GM18499 (cell line): Measurements from ENCODE around the gene TRIM66.

Experiments
- ATAC-seq: cut with Tn5 transposase; IDR thresholded peaks from one replicate; pipeline ENCODE4 v1.9.1; 2021; ENCODE audit warnings: moderate number of reproducible peaks; ENCODE audit not compliant: insufficient read depth, unreplicated experiment

Gene TRIM66

GRCh38 chr11:8661001-8661795, 21.3 kb downstream of the TRIM66 start:
- no peak for ATAC-seq

- ATAC-seq = no peak
These were observed 24.0 kb downstream of the TRIM66 start for GRCh38 chr11:8658321-8659057.

- ATAC-seq = no peak
These were observed 26.2 kb downstream of the TRIM66 start for GRCh38 chr11:8656291-8656690.

GRCh38 chr11:8654503-8654902, 28.0 kb downstream of the TRIM66 start:
- no peak for ATAC-seq

- ATAC-seq = no peak
These were observed 30.3 kb downstream of the TRIM66 start for GRCh38 chr11:8652140-8652539.

- ATAC-seq = no peak
These were observed 32.0 kb downstream of the TRIM66 start for GRCh38 chr11:8650401-8650990.

GRCh38 chr11:8649361-8649760, 33.1 kb downstream of the TRIM66 start:
- no peak for ATAC-seq

- no peak for ATAC-seq
These were observed 35.6 kb downstream of the TRIM66 start for GRCh38 chr11:8646873-8647272.

GRCh38 chr11:8642196-8642841, 40.1 kb downstream of the TRIM66 start:
- no peak for ATAC-seq

- ATAC-seq = no peak
These were observed 41.1 kb downstream of the TRIM66 start for GRCh38 chr11:8641332-8641731.

GRCh38 chr11:8640267-8640906, 42.1 kb downstream of the TRIM66 start:
- ATAC-seq = no peak

GRCh38 chr11:8639655-8640054, 42.8 kb downstream of the TRIM66 start:
- ATAC-seq = no peak

GRCh38 chr11:8638300-8638699, 44.2 kb downstream of the TRIM66 start:
- ATAC-seq = no peak

- no peak for ATAC-seq
These were observed 46.3 kb downstream of the TRIM66 start for GRCh38 chr11:8636127-8636526.

GRCh38 chr11:8634498-8634897, 48.0 kb downstream of the TRIM66 start:
- ATAC-seq = no peak

GRCh38 chr11:8631395-8632118, 50.9 kb downstream of the TRIM66 start:
- ATAC-seq = no peak

- no peak for ATAC-seq
These were observed 57.8 kb downstream of the TRIM66 start for GRCh38 chr11:8624698-8625097.

- no peak for ATAC-seq
These were observed 61.3 kb downstream of the TRIM66 start for GRCh38 chr11:8621147-8621546.

GRCh38 chr11:8617063-8617462, 65.4 kb downstream of the TRIM66 start:
- no peak for ATAC-seq
